ENCODE results near the gene WDR77.

GRCh38 chr1:111441573-111442192, 7.4 kb downstream of the WDR77 start:
- peak; percentile 45 for TF ChIP-seq CTCF (IDR thresholded peaks at IDR 0.05; ENCODE audit: poor library complexity)
- no peak for TF ChIP-seq EZH2phosphoT487 (IDR thresholded peaks at IDR 0.05; ENCODE audit: low read depth, severe bottlenecking, unreplicated experiment)
